IMR-90 (cell line): ENCODE data around the gene FGD5. TPM values are rescaled to one million over a fixed set of nuclear protein-coding genes. Genes with fewer than 3 reads are reported as not detected.

Source experiments
- ATAC-seq: fragments of 200-7000 bp; cut with Tn5 transposase; 2 replicates; pipeline ENCODE4 v1.9.1; 2020; ENCODE audit warnings: low read depth, mild to moderate bottlenecking, moderate library complexity
- BruUV-seq: library from RNA; stranded (reverse); fragments of 400-500 nt; replicated peaks from 2 replicates; lab custom pipeline; 2021; lab: Mats Ljungman, UMichigan
- CTCF ChIA-PET: fragments of 300-600 bp; formaldehyde crosslinking; extraction: SDS; loops from one replicate; lab custom pipeline; 2021; ENCODE audit warnings: antibody characterized with exemption; lab: Yijun Ruan, JAX
- POLR2A ChIA-PET: fragments of 300-600 bp; sonication (Branson Sonifier 250); formaldehyde crosslinking; loops from one replicate; lab custom pipeline; 2022; ENCODE audit warnings: antibody characterized with exemption; ENCODE audit not compliant: unreplicated experiment; lab: Charles Lee
- DNase-seq: peaks from one replicate; pipeline ENCODE4 v3.0.0; 2013
- H2AFZ ChIP-seq: replicated peaks from 2 replicates; pipeline ENCODE3; 2013; ENCODE audit warnings: low read length, mild to moderate bottlenecking; ENCODE audit not compliant: poor library complexity
- H2AK5ac ChIP-seq: 2 replicates; pipeline ENCODE4 v1.6.1; 2013; ENCODE audit warnings: low read depth, low read length, inconsistent platforms
- H2AK9ac ChIP-seq: replicated peaks from 2 replicates; pipeline ENCODE3; 2013; ENCODE audit warnings: mild to moderate bottlenecking, low read depth, low read length, moderate library complexity; ENCODE audit not compliant: poor library complexity
- H2BK120ac ChIP-seq: 2 replicates; pipeline ENCODE4 v1.6.1; 2013; ENCODE audit warnings: low read depth, low read length, inconsistent platforms
- H2BK15ac ChIP-seq: 3 replicates; pipeline ENCODE4 v1.6.1; 2013; ENCODE audit warnings: low read depth, low read length, inconsistent platforms
- H2BK20ac ChIP-seq: 2 replicates; pipeline ENCODE4 v1.6.1; 2013; ENCODE audit warnings: low read depth, mild to moderate bottlenecking, inconsistent platforms, low read length, moderate library complexity
- H2BK5ac ChIP-seq: 2 replicates; pipeline ENCODE4 v1.6.1; 2013; ENCODE audit warnings: mild to moderate bottlenecking, low read depth, low read length, inconsistent platforms; ENCODE audit not compliant: poor library complexity, severe bottlenecking
- H3K14ac ChIP-seq: replicated peaks from 2 replicates; pipeline ENCODE4 v1.6.1; 2013; ENCODE audit warnings: low read depth, low read length, inconsistent platforms
- H3K18ac ChIP-seq: 2 replicates; pipeline ENCODE4 v1.6.1; 2013; ENCODE audit warnings: low read depth, low read length, control low read depth
- H3K23ac ChIP-seq: 2 replicates; pipeline ENCODE4 v1.6.1; 2013; ENCODE audit warnings: low read depth, low read length, inconsistent platforms
- H3K27ac ChIP-seq: 2 replicates; pipeline ENCODE4 v1.5.1; 2013; ENCODE audit warnings: mild to moderate bottlenecking, control low read depth, low read length; ENCODE audit not compliant: insufficient read depth
- H3K27me3 ChIP-seq: 2 replicates; pipeline ENCODE4 v1.6.1; 2013; ENCODE audit warnings: low read length; ENCODE audit not compliant: control insufficient read depth, insufficient read depth
- H3K36me3 ChIP-seq: 2 replicates; pipeline ENCODE4 v1.6.1; 2013; ENCODE audit warnings: low read length, mixed read lengths; ENCODE audit not compliant: control insufficient read depth, insufficient read depth
- H3K4ac ChIP-seq: 2 replicates; pipeline ENCODE4 v1.6.1; 2013; ENCODE audit warnings: low read depth, low read length, inconsistent platforms
- H3K4me1 ChIP-seq: 2 replicates; pipeline ENCODE4 v1.6.1; 2013; ENCODE audit warnings: low read length, mixed read lengths; ENCODE audit not compliant: control insufficient read depth, insufficient read depth
- H3K4me2 ChIP-seq: 2 replicates; pipeline ENCODE4 v1.6.1; 2013; ENCODE audit warnings: low read depth, mild to moderate bottlenecking, control low read depth, low read length, moderate library complexity
- H3K4me3 ChIP-seq: 2 replicates; pipeline ENCODE4 v1.5.1; 2013; ENCODE audit warnings: low read depth, mild to moderate bottlenecking, control low read depth, low read length, moderate library complexity; ENCODE audit not compliant: insufficient read depth
- H3K56ac ChIP-seq: 2 replicates; pipeline ENCODE4 v1.6.1; 2013; ENCODE audit warnings: low read length, inconsistent platforms; ENCODE audit not compliant: insufficient read depth; ENCODE audit errors: extremely low read depth
- H3K79me1 ChIP-seq, 2 experiments: 2 replicates each; pipeline ENCODE4 v1.6.1; 2013; ENCODE audit warnings: low read length in 2 of 2, inconsistent platforms in 1 of 2, low read depth in 1 of 2
- H3K9ac ChIP-seq: 2 replicates; pipeline ENCODE4 v1.6.1; 2013; ENCODE audit warnings: low read depth, low read length, control low read depth
- H3K9me1 ChIP-seq: 2 replicates; pipeline ENCODE4 v1.6.1; 2013; ENCODE audit warnings: low read length, inconsistent platforms; ENCODE audit not compliant: insufficient read depth
- H3K9me3 ChIP-seq: 2 replicates; pipeline ENCODE4 v1.6.1; 2013; ENCODE audit warnings: low read length; ENCODE audit not compliant: control insufficient read depth, insufficient read depth
- H4K20me1 ChIP-seq: 2 replicates; pipeline ENCODE4 v1.6.1; 2013; ENCODE audit warnings: low read length, inconsistent platforms; ENCODE audit not compliant: insufficient read depth
- H4K5ac ChIP-seq: 2 replicates; pipeline ENCODE4 v1.6.1; 2013; ENCODE audit warnings: mild to moderate bottlenecking, low read depth, low read length, control low read depth
- H4K8ac ChIP-seq, 2 experiments: 2 replicates each; pipeline ENCODE4 v1.6.1; 2013; ENCODE audit warnings: low read depth in 2 of 2, low read length in 2 of 2, control low read depth in 1 of 2, inconsistent platforms in 1 of 2
- H4K91ac ChIP-seq: 2 replicates; pipeline ENCODE4 v1.6.1; 2013; ENCODE audit warnings: low read depth, low read length, inconsistent platforms; ENCODE audit not compliant: insufficient read depth
- CHD1 ChIP-seq: IDR thresholded peaks from 2 replicates; pipeline ENCODE4 v1.6.1; 2012; ENCODE audit warnings: low read depth, low read length, improper control_type of control experiment
- CTCF ChIP-seq: conservative IDR thresholded peaks from 2 replicates; pipeline ENCODE4 v1.5.1; 2012; ENCODE audit warnings: mild to moderate bottlenecking, low read depth, low read length, improper control_type of control experiment
- FOS ChIP-seq: fragments of 150-350 bp; IDR thresholded peaks from 2 replicates; pipeline ENCODE4 v1.6.1; 2016; ENCODE audit warnings: low read depth, low read length
- MAFK ChIP-seq: IDR thresholded peaks from 2 replicates; pipeline ENCODE4 v1.6.1; 2012; ENCODE audit warnings: low read depth, low read length, improper control_type of control experiment
- MAZ ChIP-seq: IDR thresholded peaks from 2 replicates; pipeline ENCODE4 v1.6.1; 2012; ENCODE audit warnings: low read depth, mild to moderate bottlenecking, low read length, improper control_type of control experiment, moderate library complexity, borderline replicate concordance
- MXI1 ChIP-seq: IDR thresholded peaks from 2 replicates; pipeline ENCODE4 v1.6.1; 2012; ENCODE audit warnings: low read depth, mild to moderate bottlenecking, low read length, moderate library complexity, borderline replicate concordance
- POLR2A ChIP-seq: IDR thresholded peaks from 2 replicates; pipeline ENCODE4 v1.6.1; 2012; ENCODE audit warnings: mild to moderate bottlenecking, low read depth, low read length
- RAD21 ChIP-seq: IDR thresholded peaks from 2 replicates; pipeline ENCODE4 v1.6.1; 2012; ENCODE audit warnings: low read length, improper control_type of control experiment
- RCOR1 ChIP-seq: IDR thresholded peaks from 2 replicates; pipeline ENCODE4 v1.6.1; 2012; ENCODE audit warnings: mild to moderate bottlenecking, low read length, improper control_type of control experiment; ENCODE audit not compliant: insufficient replicate concordance
- RFX5 ChIP-seq: IDR thresholded peaks from 2 replicates; pipeline ENCODE4 v1.8.0; 2012; ENCODE audit warnings: low read depth, mild to moderate bottlenecking, low read length, moderate library complexity
- SMC3 ChIP-seq: fragments of 150-350 bp; IDR thresholded peaks from 2 replicates; pipeline ENCODE4 v1.6.1; 2016; ENCODE audit warnings: low read depth, mild to moderate bottlenecking, antibody characterized with exemption, low read length, moderate library complexity
- USF2 ChIP-seq: fragments of 150-350 bp; IDR thresholded peaks from 2 replicates; pipeline ENCODE4 v1.6.1; 2017; ENCODE audit warnings: mild to moderate bottlenecking, antibody characterized with exemption, low read length, low read depth
- dilution Hi-C: fragments of 300-500 bp; cut with HindIII; formaldehyde crosslinking; loops from one replicate; pipeline ENCODE4 v1.14.3; 2018; ENCODE audit warnings: low sequenced_read_pairs; ENCODE audit not compliant: unreplicated experiment
- in situ Hi-C: fragments of 300-500 bp; cut with MboI; formaldehyde crosslinking; loops from 3 replicates; pipeline ENCODE4 v1.14.3; 2019; ENCODE audit warnings: low sequenced_read_pairs, inconsistent platforms, mixed read lengths
- intact Hi-C: fragments of 100-400 bp; cut with micrococcal nuclease; formaldehyde crosslinking; loops from 2 replicates; pipeline ENCODE4 v1.10.0; 2022
- polyA plus RNA-seq, 3 experiments: library from polyadenylated mRNA; depleted of rRNA; stranded (reverse); fragments of >200 nt; gene quantifications; 2 replicates each; pipeline ENCODE4 v1.2.3, GENCODE V29; 2012; ENCODE audit warnings: low replicate concordance in 1 of 3
- total RNA-seq: library from RNA; depleted of rRNA; stranded (reverse); fragments of >200 nt; gene quantifications from 2 replicates; pipeline ENCODE4 v1.2.3, GENCODE V29; 2012

Gene FGD5
- total and polyA plus RNA-seq, 2 of the 4 experiments (the other 2 are of a cell fraction) = not detected

GRCh38 chr3:14773281-14773680 is 45.5 kb upstream of the FGD5 start:
- no peak for DNase-seq
- H2BK5ac ChIP-seq = no peak overlapping the region
- no peak overlapping the region for H3K9ac ChIP-seq
- H2AK5ac ChIP-seq = no peak overlapping the region
- no peak overlapping the region for H3K4me2 ChIP-seq
- H3K4me3 ChIP-seq = no peak overlapping the region
- H2AFZ ChIP-seq = no peak overlapping the region
- no peak for ATAC-seq
- peaks cover 21% of the 10 kb centered on the region; the same call in 1 of the 2 replicates for H3K27me3 ChIP-seq
- no peaks in the 10 kb centered on the region for H3K9me1 ChIP-seq
- H3K36me3 ChIP-seq = no peaks in the 10 kb centered on the region
- H4K8ac ChIP-seq = no peak overlapping the region
- H2BK15ac ChIP-seq = no peak overlapping the region
- POLR2A ChIA-PET = no interaction called here
- H2BK20ac ChIP-seq = no peak overlapping the region
- H2BK120ac ChIP-seq = no peak overlapping the region
- H4K20me1 ChIP-seq = no peaks in the 10 kb centered on the region
- no peak overlapping the region for H4K5ac ChIP-seq
- H3K23ac ChIP-seq = no peak overlapping the region
- CTCF ChIA-PET = interaction anchor here (0.6 kb wide), 1 partner anchor 17 kb away, joined by 4 read pairs; no protein-coding TSS in a partner anchor
- in situ Hi-C loops (no loop called here), intact Hi-C loops (no loop called here), dilution Hi-C loops (no loop called here)
- H3K14ac ChIP-seq = no peak overlapping the region
- no peak overlapping the region for H4K91ac ChIP-seq
- H3K18ac ChIP-seq = no peak overlapping the region
- BruUV-seq = no TSS peak
- H3K4ac ChIP-seq = no peak overlapping the region
- no peak overlapping the region for H3K27ac ChIP-seq
- no peaks in the 10 kb centered on the region for H3K4me1 ChIP-seq
- H3K9me3 ChIP-seq = no peaks in the 10 kb centered on the region
- no peaks in the 10 kb centered on the region for H3K79me1 ChIP-seq
- no peak overlapping the region for H3K56ac ChIP-seq
- TF ChIP-seq CHD1 = no peak
- no peak for TF ChIP-seq MAZ
- TF ChIP-seq MAFK = no peak
- TF ChIP-seq SMC3 = no peak
- TF ChIP-seq RAD21 = no peak
- no peak for TF ChIP-seq POLR2A
- TF ChIP-seq CTCF = no peak
- TF ChIP-seq FOS = no peak
- no peak for TF ChIP-seq RFX5
- no peak for TF ChIP-seq USF2
- TF ChIP-seq RCOR1 = no peak
- TF ChIP-seq MXI1 = no peak
- no peak overlapping the region for H2AK9ac ChIP-seq
